Spleen (tissue), 7 donors: ENCODE data around the gene GXYLT2.

Experiments
- POLR2A ChIP-seq, 3 donors: fragments of 450-650 bp; IDR thresholded peaks; one replicate each; pipeline ENCODE4 v1.5.1; 2017; ENCODE audit warnings: antibody characterized with exemption in 3 of 3, mild to moderate bottlenecking in 1 of 3
- POLR2AphosphoS5 ChIP-seq, 3 donors: sonication (generic); formaldehyde crosslinking; IDR thresholded peaks; one replicate each; pipeline ENCODE4 v1.5.1; 2017; ENCODE audit warnings: antibody characterized with exemption in 3 of 3
- TF ChIP-seq, protein P1 (sequence below), 11 experiments: fragments of 200-600 bp in 7 of 11; fragments of 450-650 bp in 4 of 11; sonication (generic) in 4 of 11; IDR thresholded peaks in 8 of 11; conservative IDR thresholded peaks in 3 of 11; 1 replicate in 7 of 11; 2 replicates in 4 of 11; pipeline versions ENCODE4 v1.4.0 to v1.8.0; 2016 to 2021; ENCODE audit warnings: antibody characterized with exemption in 11 of 11, inconsistent platforms in 4 of 11, mild to moderate bottlenecking in 1 of 11
- donor health status: DM: no; HTN: no; CAD: no; lungs with moderate emphysema.
- donor health status: DM: no; HTN: no; CAD: no.
- donor health status: DM: no; HTN: no; CAD: no.

DNA sequence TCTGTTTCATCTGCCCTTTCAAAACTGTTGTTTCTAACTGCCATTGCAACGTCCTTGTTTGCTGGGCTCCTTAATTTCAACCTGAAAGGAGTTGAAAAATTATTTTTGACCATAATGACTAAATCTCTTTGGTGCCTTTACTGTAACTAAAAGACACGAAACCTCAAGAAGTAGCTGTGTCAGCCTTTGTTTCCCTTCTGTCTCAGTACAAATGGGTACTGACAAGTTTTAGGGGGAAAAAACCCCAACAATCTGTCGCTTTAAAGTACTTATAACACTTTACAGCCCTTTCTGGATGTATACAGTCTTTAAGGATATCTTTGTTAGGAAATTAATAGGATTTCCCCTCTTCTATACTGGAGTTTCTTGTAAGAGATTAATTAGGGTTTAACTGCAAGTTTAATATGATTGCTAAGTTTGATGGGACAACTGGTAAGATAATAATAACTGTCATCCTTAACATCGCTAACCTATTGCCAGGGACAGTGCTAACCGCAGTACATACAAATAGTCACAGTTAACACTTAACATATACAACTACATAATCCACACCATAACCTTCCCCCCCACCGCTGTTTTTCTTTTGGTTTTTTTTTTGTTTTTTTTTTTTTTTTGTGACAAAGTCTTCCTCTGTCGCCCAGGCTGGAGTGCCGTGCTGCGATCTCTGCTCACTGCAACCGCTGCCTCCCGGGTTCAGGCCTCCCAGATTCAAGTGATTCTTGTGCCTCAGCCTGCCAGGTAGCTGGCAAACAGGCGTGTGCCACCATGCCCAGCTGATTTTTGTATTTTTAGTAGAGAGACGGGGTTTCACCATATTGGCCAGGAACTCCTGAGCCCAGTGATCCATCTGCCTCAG, 1.7 kb downstream of the GXYLT2 start:
- TF ChIP-seq, protein P1, sequence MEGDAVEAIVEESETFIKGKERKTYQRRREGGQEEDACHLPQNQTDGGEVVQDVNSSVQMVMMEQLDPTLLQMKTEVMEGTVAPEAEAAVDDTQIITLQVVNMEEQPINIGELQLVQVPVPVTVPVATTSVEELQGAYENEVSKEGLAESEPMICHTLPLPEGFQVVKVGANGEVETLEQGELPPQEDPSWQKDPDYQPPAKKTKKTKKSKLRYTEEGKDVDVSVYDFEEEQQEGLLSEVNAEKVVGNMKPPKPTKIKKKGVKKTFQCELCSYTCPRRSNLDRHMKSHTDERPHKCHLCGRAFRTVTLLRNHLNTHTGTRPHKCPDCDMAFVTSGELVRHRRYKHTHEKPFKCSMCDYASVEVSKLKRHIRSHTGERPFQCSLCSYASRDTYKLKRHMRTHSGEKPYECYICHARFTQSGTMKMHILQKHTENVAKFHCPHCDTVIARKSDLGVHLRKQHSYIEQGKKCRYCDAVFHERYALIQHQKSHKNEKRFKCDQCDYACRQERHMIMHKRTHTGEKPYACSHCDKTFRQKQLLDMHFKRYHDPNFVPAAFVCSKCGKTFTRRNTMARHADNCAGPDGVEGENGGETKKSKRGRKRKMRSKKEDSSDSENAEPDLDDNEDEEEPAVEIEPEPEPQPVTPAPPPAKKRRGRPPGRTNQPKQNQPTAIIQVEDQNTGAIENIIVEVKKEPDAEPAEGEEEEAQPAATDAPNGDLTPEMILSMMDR (IDR thresholded peaks at IDR 0.05 in 8 of 11, conservative IDR thresholded peaks at IDR 0.05 in 3 of 11): no peak
- no peak for TF ChIP-seq POLR2AphosphoS5 (IDR thresholded peaks at IDR 0.05)
- TF ChIP-seq POLR2A (IDR thresholded peaks at IDR 0.05): no peak
